ENCODE data around the gene PKD2L2.
"Not testable (repeated sequence)": the region's sequence is repeated elsewhere in the genome, so short reads cannot be mapped to it uniquely, and the experiment has no call there.

The PKD2L2 gene

DNA sequence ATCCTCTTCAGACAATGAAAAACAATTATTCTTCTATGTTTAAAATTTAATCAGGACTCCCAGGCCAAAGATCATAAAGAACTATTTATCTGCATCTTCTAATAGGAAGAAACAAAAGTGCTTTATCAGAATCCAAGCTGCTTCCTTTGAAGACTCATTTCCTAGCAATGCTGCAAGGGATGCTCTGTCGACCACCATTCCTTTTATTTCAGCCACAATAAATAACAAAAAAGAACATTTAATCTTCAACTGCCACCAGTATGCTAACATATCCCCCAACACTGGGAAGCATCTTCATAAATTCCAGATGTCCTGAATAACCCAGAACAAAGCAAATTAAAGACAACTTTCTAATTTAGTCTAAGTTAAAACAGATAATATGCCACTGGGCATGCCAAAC is 68.7 kb downstream of the PKD2L2 start:
- DNase-seq (ENCODE audit: low read depth) = no peak

DNA sequence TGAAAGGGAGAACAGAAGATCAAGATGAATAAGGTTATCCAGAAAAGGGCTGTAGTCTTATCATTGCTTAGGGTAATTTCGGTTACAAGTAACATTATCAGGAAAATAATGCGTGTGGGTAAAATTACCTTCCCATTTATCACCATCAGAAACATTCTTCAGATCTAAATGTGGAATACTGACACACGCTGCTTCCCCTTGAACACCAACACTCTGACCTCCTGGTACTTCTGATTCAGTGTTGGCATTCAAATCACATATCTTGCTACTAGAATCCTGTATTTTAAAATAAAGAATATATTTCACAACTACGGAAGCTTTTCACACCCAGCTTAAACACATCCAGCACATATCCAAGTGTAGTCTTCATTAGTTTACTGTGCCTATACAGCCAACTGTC is 70.2 kb downstream of the PKD2L2 start:
- DNase-seq (ENCODE audit: low read depth) = no peak

DNA sequence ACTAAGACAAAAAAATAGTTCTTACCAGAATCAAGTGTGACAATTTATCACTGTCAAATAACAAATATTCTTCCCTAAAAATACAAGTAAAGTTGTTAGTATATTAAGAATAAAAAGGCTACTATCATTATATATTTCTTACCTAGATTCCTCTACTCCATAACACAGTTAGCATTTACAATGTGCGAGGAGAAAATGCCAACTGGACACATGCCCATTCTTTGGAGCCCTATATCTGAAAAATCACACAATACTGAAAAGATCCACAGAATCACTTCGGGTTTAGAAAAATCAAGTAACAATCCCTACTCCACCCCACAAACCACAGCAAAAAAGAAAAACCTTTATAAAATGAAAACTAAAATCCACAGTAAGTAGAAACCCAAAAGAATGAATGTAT is 70.9 kb downstream of the PKD2L2 start:
- DNase-seq (ENCODE audit: low read depth) = no peak

DNA sequence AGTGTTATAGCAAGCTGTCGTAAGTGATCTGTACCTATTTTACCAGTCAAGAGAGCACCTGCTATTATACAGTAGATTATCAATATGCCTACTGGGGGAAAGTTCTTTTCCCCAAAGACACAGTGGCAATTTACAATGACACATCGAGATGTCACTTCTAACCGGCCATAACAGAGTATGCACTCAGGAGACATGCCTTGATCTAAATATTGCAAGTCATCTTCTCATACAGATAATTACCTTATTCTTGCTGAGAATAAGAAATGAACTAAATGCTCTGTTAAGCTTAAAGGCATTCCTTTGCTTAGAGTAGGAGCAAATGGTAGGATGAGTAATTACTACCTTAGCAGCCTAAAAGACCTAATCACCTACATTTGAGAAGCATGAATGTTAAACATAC is 71.6 kb downstream of the PKD2L2 start:
- no peak for DNase-seq (ENCODE audit: low read depth)

DNA sequence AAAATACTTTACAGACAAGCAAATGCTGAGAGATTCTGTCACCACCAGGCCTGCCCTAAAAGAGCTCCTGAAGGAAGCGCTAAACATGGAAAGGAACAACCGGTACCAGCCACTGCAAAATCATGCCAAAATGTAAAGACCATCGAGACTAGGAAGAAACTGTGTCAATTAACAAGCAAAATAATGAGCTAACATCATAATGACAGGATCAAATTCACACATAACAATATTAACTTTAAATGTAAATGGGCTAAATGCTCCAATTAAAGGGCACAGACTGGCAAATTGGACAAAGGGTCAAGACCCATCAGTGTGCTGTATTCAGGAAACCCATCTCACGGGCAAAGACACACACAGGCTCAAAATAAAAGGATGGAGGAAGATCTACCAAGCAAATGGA is 81.1 kb downstream of the PKD2L2 start:
- not testable (repeated sequence) for DNase-seq (ENCODE audit: low read depth)

DNA sequence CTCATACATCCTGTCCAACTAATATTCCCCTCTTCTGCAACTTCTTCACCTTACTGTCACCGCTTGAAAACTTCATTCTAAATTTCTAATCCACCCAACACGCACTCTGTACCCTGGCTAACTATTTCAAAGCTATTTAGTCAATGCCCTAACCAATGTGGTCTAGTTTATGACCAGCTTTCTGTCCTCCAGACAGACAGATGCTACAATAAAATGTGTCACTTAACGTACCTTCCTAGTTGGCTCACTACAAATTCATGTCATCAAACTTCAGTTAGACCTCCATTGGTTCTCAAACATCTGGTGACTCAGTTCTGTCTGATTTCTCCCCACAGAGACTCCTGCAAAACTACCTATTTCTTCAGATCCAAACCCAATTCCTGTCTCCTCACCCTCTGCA is 86.0 kb downstream of the PKD2L2 start:
- no peak for DNase-seq (ENCODE audit: low read depth)

DNA sequence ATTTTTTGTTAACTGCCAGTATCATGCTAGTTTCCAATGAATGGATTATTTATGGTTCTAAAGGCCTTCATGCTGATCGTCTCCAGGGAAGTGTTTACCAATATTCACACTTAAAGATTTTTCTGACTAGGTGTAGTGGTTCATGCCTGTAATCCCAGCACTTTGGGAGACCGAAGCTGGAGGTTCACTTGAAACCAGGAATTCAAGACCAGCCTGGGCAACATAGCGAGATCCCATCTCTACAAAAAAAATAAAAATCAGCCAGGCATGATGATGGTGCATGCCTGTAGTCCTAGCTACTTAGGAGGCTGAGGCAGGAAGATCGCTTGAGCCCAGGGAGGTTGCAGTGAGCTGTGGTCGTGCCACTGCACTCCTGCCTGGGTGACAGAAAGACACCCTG is 100.2 kb downstream of the PKD2L2 start:
- no peak for DNase-seq (ENCODE audit: low read depth)
